HG02970 (cell line): ENCODE measurements around the gene RAB12.
"Not testable (repeated sequence)": the region's sequence is repeated elsewhere in the genome, so short reads cannot be mapped to it uniquely, and the experiment has no call there.

Experiments
- ATAC-seq: cut with Tn5 transposase; IDR thresholded peaks from one replicate; pipeline ENCODE4 v1.9.1; 2021; ENCODE audit warnings: mild to moderate bottlenecking, moderate library complexity, moderate number of reproducible peaks; ENCODE audit not compliant: unreplicated experiment, low FRiP score

RAB12 gene

GRCh38 chr18:8639762-8640161 is 30.5 kb downstream of the RAB12 start:
- no peak for ATAC-seq

- ATAC-seq = no peak
Measured at GRCh38 chr18:8643326-8643878, 34.2 kb downstream of the RAB12 start.

- not testable (repeated sequence) for ATAC-seq
Measured at GRCh38 chr18:8647359-8647758, 38.1 kb downstream of the RAB12 start.

GRCh38 chr18:8651478-8652261 is 42.4 kb downstream of the RAB12 start:
- ATAC-seq = not testable (repeated sequence)

GRCh38 chr18:8654503-8655451 is 45.5 kb downstream of the RAB12 start:
- ATAC-seq = no peak

- no peak for ATAC-seq
Measured at GRCh38 chr18:8656232-8656631, 47.0 kb downstream of the RAB12 start.

- no peak for ATAC-seq
Measured at GRCh38 chr18:8657050-8657820, 48.0 kb downstream of the RAB12 start.

- ATAC-seq = no peak
Measured at GRCh38 chr18:8657873-8658470, 48.7 kb downstream of the RAB12 start.

GRCh38 chr18:8658858-8659485 is 49.7 kb downstream of the RAB12 start:
- ATAC-seq = no peak

- ATAC-seq = no peak
Measured at GRCh38 chr18:8659609-8660242, 50.5 kb downstream of the RAB12 start.

- no peak for ATAC-seq
Measured at GRCh38 chr18:8660316-8660715, 51.1 kb downstream of the RAB12 start.

GRCh38 chr18:8661754-8662559 is 52.7 kb downstream of the RAB12 start:
- ATAC-seq = no peak

GRCh38 chr18:8662560-8663255 is 53.5 kb downstream of the RAB12 start:
- ATAC-seq = no peak

GRCh38 chr18:8667846-8668245 is 58.6 kb downstream of the RAB12 start:
- ATAC-seq = no peak

GRCh38 chr18:8668381-8668780 is 59.1 kb downstream of the RAB12 start:
- no peak for ATAC-seq

GRCh38 chr18:8669571-8669970 is 60.3 kb downstream of the RAB12 start:
- ATAC-seq = no peak
